Stimulated activated naive CD8-positive, alpha-beta T cell treated with anti-CD3 and anti-CD28 coated beads, Interleukin-15, amount 100 ng/mL, for 72 hours (primary cell): Measurements from ENCODE around the gene CALHM1.
A peak's percentile ranks its signal among the peaks of the same experiment; 100 is the strongest.
"Not testable (repeated sequence)": the region's sequence is repeated elsewhere in the genome, so short reads cannot be mapped to it uniquely, and the experiment has no call there.

Experiments used
- ATAC-seq: fragments of 150-1000 bp; cut with Tn5 transposase; 2 replicates; pipeline ENCODE4 v1.10.0; 2021; ENCODE audit warnings: mild to moderate bottlenecking, moderate library complexity
- DNase-seq, 2 donors: peaks; one replicate each; pipeline ENCODE4 v3.0.0; 2021 to 2022
- H3K27ac Mint-ChIP-seq, 2 donors: one replicate each; pipeline ENCODE4 v1.8.0; 2022; ENCODE audit warnings: mild to moderate bottlenecking in 2 of 2, mixed read lengths in 2 of 2, moderate library complexity in 2 of 2
- H3K27me3 Mint-ChIP-seq: one replicate; pipeline ENCODE4 v1.8.0; 2022; ENCODE audit warnings: mixed read lengths
- H3K4me1 Mint-ChIP-seq: one replicate; pipeline ENCODE4 v1.8.0; 2022; ENCODE audit warnings: mild to moderate bottlenecking, mixed read lengths
- H3K4me3 Mint-ChIP-seq, 2 donors: one replicate each; pipeline ENCODE4 v1.8.0; 2022; ENCODE audit warnings: mild to moderate bottlenecking in 2 of 2, mixed read lengths in 2 of 2, moderate library complexity in 1 of 2
- H3K9me3 Mint-ChIP-seq, 2 donors: one replicate each; pipeline ENCODE4 v1.8.0; 2022; ENCODE audit warnings: mixed read lengths in 2 of 2

CALHM1 gene

GRCh38 chr10:103431902-103432301 is 26.8 kb downstream of the CALHM1 start:
- Mint-ChIP-seq H3K4me3 (no peak overlapping the region), H3K9me3 (no peaks in the 10 kb centered on the region), H3K27ac (peak overlapping the region in 1 of 2 donors; percentile 72), H3K27me3 (no peaks in the 10 kb centered on the region), H3K4me1 (peaks cover 41% of the 10 kb centered on the region)
- ATAC-seq (no peak), DNase-seq (no peak)

- Mint-ChIP-seq H3K4me3 (peak overlapping the region; percentile 2 to 21), H3K27me3 (no peaks in the 10 kb centered on the region), H3K9me3 (no peaks in the 10 kb centered on the region), H3K4me1 (peaks cover 43% of the 10 kb centered on the region), H3K27ac (peak overlapping the region in 1 of 2 donors; percentile 71)
- ATAC-seq (peak; percentile 63), DNase-seq (no peak)
Measured at GRCh38 chr10:103429647-103430046, 29.1 kb downstream of the CALHM1 start.

GRCh38 chr10:103428989-103429643 is 29.6 kb downstream of the CALHM1 start:
- Mint-ChIP-seq H3K9me3 (no peaks in the 10 kb centered on the region), H3K4me3 (no peak overlapping the region), H3K27ac (peak overlapping the region; percentile 28 to 71), H3K4me1 (peaks cover 43% of the 10 kb centered on the region), H3K27me3 (no peaks in the 10 kb centered on the region)
- DNase-seq (no peak), ATAC-seq (no peak)

- ATAC-seq (no peak), DNase-seq (no peak)
- Mint-ChIP-seq H3K27me3 (no peaks in the 10 kb centered on the region), H3K27ac (no peak overlapping the region), H3K4me1 (peaks cover 43% of the 10 kb centered on the region), H3K9me3 (no peaks in the 10 kb centered on the region), H3K4me3 (no peak overlapping the region)
Measured at GRCh38 chr10:103427866-103428265, 30.8 kb downstream of the CALHM1 start.

GRCh38 chr10:103423748-103424147 is 35.0 kb downstream of the CALHM1 start:
- DNase-seq (no peak), ATAC-seq (no peak)
- Mint-ChIP-seq H3K9me3 (no peaks in the 10 kb centered on the region), H3K27ac (no peak overlapping the region), H3K4me1 (peaks cover 20% of the 10 kb centered on the region), H3K4me3 (no peak overlapping the region), H3K27me3 (no peaks in the 10 kb centered on the region)

GRCh38 chr10:103419101-103419500 is 39.6 kb downstream of the CALHM1 start:
- Mint-ChIP-seq H3K4me3 (no peak overlapping the region), H3K4me1 (no peaks in the 10 kb centered on the region), H3K27me3 (no peaks in the 10 kb centered on the region), H3K9me3 (no peaks in the 10 kb centered on the region), H3K27ac (no peak overlapping the region)
- DNase-seq = no peak
- no peak for ATAC-seq

- H3K4me3 Mint-ChIP-seq = no peak overlapping the region
- H3K4me1 Mint-ChIP-seq = no peaks in the 10 kb centered on the region
- DNase-seq (no peak), ATAC-seq (no peak)
- peak overlapping the region in 1 of 2 donors; percentile 22 for H3K27ac Mint-ChIP-seq
- no peaks in the 10 kb centered on the region for H3K27me3 Mint-ChIP-seq
- no peaks in the 10 kb centered on the region for H3K9me3 Mint-ChIP-seq
Measured at GRCh38 chr10:103417601-103418000, 41.1 kb downstream of the CALHM1 start.

- not testable (repeated sequence) for H3K9me3 Mint-ChIP-seq, DNase-seq, H3K4me1 Mint-ChIP-seq, ATAC-seq, H3K27me3 Mint-ChIP-seq, H3K27ac Mint-ChIP-seq, H3K4me3 Mint-ChIP-seq
Measured at GRCh38 chr10:103417148-103417469, 41.6 kb downstream of the CALHM1 start.

GRCh38 chr10:103416436-103417147 is 42.1 kb downstream of the CALHM1 start:
- no peaks in the 10 kb centered on the region for H3K27me3 Mint-ChIP-seq

GRCh38 chr10:103415581-103415980 is 43.1 kb downstream of the CALHM1 start:
- DNase-seq = no peak
- no peaks in the 10 kb centered on the region for H3K9me3 Mint-ChIP-seq
- ATAC-seq = no peak
- no peak overlapping the region for H3K27ac Mint-ChIP-seq
- no peak overlapping the region for H3K4me3 Mint-ChIP-seq
- H3K27me3 Mint-ChIP-seq = no peaks in the 10 kb centered on the region
- no peaks in the 10 kb centered on the region for H3K4me1 Mint-ChIP-seq

More at GRCh38 chr10:103416436-103417147, 42.1 kb downstream of the CALHM1 start:
- Mint-ChIP-seq H3K4me3 (no peak overlapping the region), H3K9me3 (no peaks in the 10 kb centered on the region), H3K4me1 (no peaks in the 10 kb centered on the region), H3K27ac (no peak overlapping the region)
- DNase-seq (peak; percentile 45 to 48), ATAC-seq (peak; percentile 53)

GRCh38 chr10:103413564-103413963 is 45.1 kb downstream of the CALHM1 start:
- no peak for ATAC-seq

More at GRCh38 chr10:103413564-103413963, 45.1 kb downstream of the CALHM1 start:
- H3K9me3 Mint-ChIP-seq = no peaks in the 10 kb centered on the region
- no peak overlapping the region for H3K27ac Mint-ChIP-seq
- no peaks in the 10 kb centered on the region for H3K4me1 Mint-ChIP-seq
- no peaks in the 10 kb centered on the region for H3K27me3 Mint-ChIP-seq
- H3K4me3 Mint-ChIP-seq = no peak overlapping the region
- no peak for DNase-seq
